ENCODE data around the gene OPRM1.
"Not testable (repeated sequence)": the region's sequence is repeated elsewhere in the genome, so short reads cannot be mapped to it uniquely, and the experiment has no call there.

The OPRM1 gene

DNA sequence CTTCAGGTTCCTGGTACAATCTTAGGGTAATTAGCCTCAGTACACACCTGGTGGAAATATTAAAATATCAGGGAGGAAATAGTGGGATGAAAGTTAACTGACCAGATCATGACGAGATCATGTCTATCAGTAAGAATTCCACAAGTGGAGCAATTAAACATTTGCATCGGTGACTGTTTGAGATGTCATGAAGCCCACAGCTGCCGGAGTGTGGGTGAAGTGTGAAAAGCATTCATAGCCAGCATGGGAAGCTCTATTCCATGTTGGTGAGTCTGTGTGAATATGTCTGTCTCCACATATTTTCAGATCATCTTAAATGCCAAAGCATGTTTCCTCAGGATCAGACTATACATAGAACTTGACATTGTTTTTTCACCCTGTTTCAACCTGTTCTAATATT is 174.7 kb downstream of the OPRM1 start:
- no peak for DNase-seq

DNA sequence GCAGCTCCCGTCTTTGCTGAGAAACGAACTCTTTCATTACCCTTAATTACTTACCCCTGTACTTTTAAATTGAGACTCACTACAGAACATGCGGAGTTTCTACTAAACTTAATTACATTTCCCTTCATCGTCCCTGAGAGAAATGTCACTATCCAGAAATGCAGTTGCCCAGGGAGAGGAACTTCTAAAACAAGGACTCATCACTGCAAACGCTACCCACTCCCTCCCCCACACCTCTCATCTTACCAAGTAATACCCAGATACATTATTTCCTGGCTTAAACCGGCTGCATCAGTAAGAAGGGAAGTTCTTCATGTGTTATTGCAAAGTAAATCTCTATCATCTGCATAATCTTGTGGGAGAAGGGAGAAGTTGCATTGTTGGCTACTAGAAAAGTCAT is 179.3 kb downstream of the OPRM1 start:
- no peak for DNase-seq

DNA sequence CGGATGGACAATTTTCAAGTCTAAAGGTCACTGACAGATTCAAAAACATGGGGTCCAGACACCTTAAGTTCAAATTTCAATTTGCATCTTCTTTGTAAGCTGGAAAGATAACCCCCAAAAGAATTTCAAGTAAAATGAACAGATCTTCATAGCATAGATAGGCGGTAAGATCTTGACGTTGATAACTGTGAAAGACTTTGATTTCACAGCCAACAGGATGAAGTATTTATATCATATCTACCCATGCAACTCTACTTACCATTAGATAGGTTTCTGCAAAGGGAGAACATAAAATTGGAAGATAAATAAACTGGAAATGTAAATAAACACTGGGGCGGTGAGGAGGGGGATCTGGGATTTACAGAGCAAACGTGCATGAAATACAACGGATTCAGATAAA is 179.7 kb downstream of the OPRM1 start:
- no peak for DNase-seq

DNA sequence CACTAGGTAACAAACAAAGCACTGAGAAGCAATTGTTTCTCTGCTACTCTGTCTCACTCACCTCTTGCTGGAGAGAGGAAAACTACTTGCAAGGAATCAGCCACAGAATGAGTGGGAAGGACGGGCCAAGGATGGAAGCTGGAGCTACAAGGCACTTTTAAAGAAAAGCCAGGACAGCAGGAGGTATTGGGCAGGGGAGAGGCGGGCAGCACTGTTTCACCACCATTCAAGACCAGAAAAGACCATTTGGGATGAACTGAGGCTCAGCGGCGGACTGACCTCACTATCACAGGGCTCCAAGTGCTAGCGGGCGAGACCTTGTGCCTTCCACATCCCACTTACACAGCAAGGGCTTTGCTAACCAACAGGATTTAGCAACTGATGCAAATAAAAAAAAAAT is 180.2 kb downstream of the OPRM1 start:
- DNase-seq: no peak

DNA sequence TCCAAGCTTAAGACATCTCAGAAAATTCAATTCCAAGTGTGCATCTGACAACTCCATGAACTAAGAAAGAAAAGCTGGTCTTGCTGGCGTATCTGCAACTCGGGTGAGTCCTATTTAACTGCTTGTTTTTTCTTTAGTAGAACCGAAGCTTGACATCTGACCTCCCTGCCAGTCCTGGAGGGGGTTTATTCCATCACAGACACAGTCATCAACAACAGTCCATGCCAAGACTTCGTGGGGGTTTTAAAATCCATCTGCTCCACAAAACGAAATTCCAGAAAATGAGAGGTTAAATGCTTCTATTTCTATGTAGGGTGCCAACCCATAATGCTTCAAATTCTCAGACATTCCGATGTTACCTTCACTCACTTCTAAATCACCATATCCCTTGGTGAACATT is 183.7 kb downstream of the OPRM1 start:
- no peak for DNase-seq

DNA sequence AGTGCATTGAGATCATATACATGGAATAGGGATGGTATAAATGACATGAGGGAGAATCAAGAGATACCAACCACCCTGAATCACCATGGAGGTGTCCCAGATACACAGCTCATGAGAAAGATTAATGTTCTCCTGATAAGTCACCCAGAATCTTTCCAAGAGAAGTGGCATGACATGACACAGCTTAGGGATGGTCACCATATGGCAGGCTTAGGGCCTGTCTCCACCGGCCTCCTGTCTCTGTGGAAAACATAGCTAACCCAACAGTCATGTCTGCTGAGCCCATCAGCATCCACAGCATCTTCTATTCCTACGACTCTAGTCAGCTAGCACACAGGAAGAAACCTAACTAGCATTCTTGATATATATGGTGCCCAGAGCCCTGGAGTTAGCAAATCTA is 184.3 kb downstream of the OPRM1 start:
- no peak for DNase-seq

DNA sequence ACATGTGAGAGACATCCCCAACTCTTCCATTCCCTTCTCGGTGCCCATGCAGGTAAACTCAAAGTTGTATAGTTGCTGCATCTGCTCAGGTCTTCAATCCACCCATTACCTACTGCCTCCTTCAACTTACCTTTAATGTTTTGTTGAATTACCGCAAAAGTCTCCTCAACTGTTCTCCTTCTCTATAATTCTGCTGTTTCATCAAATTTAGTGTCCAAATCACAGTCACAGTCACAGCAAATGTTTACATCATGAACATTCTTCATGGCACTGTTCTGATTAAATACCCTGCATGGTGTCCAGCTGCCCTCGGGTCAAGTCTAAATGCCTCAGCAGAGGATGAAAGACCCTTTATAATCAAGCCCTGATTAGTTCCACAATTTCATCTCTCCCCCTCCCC is 187.4 kb downstream of the OPRM1 start:
- DNase-seq: no peak

DNA sequence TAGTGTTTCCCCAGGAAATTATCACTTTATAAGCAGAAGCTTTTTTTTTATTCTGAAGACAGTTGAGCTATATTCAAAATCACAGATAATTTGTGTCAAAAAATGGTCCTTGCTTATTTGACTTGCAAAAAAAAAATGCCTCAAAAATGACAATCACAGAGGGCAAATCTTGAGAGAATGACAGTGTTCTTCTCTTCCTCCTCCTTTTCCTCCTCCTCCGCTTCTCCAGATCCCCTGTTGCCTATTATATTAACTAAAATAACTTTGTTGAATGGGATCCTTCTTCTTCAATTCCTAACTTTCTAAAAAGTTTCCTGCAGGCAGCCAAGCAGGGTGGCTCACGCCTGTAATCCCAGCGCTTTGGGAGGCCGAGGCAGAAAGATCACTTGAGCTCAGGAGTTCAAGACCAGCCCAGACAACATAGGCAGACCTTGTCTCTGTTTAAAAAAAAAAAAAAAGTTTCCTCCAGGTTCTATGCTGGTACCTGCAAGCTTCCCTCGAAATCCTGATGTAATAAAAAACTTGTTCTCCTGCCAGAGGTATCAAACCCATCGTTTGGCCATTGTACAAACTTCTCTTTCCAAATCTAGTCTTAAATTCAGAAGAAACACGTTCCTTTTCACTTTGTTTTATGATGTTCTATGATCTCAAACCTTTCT is 189.0 kb downstream of the OPRM1 start:
- DNase-seq: no peak

DNA sequence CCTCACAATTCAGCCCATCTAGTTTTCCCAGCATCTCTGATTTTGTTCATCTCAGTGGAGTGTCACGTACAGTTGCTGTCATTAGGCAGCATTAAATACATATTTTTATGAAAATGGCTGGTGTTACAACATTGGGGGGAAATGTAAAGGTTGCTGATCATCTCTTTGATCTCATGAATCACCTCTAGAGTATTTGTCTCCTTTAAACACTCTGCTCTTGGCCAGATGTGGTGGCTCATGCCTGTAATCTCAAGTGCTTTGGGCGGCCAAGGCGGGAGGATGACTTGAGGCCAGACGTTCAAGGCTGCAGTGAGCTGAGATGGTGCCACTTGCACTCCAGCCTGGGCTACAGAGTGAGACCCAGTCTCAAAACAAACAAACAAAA is 189.5 kb downstream of the OPRM1 start:
- DNase-seq: no peak

DNA sequence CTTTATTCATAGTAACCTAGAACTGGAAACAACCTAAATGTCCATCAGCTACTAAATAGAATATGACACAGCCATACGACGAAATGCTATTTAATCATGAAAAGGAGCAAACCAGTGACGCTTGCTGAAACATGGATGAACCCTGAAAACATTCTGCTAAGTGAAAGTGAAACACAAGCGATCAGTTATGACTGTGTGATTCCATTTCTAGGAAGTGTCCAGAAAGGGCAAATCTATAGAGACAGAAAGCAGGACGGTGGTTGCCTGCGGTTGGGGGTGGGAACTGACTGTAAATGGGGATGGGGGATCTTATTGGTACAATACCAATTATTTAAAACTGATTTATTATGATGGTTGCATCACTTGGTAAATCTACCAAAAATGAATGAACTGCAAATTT is 190.7 kb downstream of the OPRM1 start:
- DNase-seq: no peak

DNA sequence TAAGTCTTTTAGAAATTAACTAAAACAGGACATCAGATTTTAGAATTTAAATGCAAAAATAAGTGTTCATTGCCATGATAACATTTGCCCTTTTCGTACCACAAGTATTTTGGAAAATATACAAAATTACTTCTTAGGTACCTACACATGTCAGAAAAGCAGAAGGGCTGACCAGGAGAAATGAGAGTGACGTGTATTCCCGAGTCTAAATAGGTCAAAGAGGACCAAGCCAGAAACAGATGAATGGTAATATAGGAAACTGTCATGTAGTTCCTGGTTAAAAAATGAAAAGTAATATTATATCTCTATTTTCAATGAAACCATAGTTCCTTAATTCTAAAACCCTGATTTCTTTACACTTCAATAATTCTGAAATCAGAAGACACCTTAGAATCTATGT is 191.4 kb downstream of the OPRM1 start:
- DNase-seq: no peak

DNA sequence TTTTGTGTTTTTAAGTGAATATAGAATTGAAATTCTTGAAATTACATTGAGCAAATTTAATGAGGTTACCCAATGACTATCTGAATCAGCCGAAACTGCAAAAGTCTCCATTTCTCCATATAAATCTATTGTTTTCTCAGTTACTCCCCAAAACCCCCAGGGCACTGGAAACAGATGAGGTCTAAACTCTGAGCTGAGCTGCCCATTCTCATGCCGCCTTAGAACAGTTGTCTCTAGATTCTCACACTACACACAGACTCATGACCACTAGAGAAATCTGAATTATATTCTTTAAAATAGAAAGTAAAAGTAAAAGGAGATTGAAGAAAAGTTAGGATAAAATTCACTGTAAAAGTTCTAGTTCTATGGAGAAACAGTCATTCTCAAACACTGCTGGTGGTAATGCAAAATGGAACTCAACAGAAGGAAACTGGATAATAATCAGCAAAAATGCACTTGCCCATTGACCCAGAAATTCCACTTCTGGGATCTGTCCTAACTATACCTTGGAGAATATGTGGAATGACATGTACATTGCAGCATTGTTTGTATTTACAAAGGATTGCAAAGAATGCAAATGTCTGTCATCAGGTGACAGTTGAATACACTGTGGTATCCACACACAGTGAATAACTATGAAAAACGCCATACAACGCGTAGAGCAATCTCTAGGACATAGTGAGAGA is 192.0 kb downstream of the OPRM1 start:
- no peak for DNase-seq

DNA sequence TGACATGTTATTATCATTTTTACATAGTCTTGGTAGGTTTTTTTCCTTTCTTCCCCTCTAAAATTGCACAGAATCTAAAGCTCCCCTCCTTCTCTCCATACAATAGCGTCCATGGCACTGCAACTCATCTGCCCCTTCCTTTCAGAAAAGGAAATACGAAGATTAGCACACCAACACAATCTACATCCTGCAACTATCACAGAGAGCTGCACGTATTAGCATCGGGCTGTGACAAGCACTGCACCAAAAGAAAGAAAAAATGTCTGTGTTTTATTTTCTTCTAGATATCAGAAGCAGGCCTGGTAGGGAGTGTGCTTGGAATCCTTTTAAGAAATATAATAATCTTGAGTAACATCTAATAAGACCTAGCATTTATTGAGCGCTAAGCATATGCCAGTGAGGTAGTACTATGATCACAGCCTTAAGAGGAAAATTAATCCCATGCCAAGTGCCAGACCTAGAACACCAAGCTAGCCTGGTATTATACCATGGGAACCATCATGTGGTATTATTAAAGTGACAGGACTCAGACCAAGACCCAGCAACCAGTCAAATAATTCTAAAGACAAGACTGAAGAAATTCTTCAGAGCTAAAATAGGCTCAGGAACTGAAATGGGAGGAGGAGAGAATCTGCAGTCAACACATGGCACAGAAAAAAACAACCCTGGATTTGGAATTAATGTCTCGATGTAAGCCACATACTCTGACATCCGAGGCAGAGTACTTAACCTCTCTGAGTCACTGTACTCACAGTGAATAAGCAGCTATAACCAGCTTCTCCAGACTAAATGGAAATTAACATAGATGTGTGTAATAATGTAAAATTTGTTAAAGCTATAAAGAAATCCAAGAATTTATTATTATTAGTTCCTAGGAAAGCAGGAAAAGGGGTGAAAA is 193.2 kb downstream of the OPRM1 start:
- no peak for DNase-seq

DNA sequence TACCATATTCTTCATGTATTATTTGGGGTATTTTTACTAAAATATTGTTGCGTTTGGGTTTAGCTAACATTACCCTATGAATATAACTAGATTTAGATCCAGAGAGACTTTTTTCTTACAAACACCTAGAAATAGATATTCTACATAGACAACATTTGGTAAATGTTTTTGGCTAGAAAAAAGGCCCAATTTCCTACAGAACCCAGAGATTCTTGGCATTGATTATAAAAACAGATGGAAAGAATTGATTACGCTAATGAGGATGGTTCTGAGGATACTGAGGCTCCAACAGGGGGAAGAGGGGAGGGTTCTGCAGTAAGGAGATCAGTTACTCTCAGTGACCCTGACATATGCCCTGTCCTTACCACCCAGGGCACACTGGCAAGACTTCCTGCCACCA is 194.3 kb downstream of the OPRM1 start:
- DNase-seq: no peak

DNA sequence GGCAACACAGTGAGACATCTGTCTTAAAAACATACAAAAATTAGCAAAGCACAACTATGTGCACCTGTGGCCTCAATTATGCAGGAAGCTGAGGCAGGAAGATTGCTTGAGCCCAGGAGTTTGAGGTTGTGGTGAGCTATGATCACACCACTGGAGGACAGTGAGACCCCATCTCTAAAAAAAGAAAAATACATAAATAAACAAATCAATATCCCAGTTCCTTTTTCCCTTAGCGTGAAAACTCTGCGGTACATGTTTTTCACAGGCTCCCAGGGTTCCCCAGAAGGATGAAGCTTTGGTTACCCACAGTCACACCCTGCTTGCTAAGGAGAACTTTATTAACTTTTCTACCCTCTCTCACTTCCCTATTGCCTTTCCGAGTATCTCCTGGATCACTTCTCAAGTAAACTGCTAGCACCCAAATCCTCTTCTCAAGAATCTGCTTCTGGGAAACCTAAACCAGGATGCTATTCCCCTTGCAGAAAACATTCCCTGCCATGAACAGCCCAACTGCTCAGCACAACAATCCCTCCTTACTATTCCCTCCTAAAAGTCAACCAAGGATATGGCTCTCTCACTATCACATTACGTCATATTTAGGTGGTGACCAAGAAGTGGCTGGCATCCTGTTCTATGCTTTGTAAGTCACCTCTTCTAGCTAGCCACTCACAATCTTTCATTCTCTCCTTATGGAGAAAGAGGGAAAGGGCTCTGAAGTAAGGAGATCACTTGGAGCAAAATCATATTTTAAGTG is 195.2 kb downstream of the OPRM1 start:
- no peak for DNase-seq

DNA sequence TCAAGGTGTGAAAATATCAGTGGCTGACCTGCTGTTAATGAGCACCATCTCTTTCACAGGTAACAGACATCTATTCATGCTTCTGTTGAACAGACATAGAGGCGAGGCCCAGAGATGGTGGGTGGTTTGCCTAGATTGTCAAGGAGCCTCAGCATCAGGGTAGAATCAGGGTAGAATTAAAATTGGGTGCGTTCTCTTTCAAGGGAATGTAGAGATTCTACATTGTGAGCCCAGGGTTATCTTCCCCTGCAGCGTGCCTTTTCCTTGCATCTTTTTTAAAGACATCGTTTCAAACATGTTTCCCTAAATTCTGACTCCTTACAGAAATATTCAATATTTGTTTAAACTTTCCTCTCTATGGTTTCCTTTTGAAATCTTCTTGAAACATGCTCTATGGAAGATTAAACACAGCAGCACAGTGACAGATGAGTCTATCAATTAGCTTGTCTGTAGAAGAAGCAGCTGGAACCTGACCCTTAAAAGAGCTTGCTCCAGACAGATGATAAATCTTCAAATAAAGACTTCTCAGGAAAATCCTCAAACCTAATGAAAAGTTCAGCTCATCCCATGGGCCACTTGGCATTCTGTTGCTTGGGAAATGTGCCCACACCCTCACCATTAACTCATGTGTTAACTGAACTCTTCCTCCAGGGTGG is 197.7 kb downstream of the OPRM1 start:
- no peak for DNase-seq

DNA sequence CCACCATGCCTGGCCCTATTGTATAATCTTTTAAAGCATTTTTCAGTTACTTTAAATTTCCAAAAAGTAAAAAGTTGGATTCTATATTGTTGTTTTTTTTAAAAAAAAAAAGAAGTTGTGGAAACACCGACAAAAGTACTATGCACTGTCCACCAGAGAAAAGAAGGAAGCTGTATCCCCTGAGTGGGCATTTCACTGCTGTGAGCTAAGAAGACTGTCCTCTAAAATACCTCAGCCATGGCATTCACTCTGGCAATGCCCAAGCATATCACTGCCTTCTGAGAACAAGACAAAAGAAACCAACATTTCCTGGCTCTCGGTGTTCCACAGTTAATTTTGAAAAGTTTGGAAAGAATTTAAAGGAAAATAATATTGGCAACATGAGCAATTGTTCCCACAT is 199.8 kb downstream of the OPRM1 start:
- no peak for DNase-seq

DNA sequence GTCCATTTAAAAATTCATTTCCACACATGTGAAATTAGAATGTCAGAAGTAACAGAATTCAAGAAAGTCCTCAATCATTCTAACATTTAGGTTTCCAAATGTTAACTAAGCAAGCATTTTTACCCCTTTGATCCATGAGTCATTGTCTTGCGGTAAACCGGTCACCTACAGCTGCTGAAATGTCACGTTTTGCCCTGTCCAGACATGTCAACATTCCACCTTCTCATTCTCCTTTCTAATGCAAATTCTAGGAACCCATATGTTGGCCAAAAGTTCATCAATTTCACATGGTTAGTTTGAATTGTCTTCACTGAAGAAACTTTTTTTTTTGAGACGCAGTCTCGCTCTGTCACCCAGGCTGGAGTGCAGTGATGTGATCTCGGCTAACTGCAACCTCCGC is 200.4 kb downstream of the OPRM1 start:
- no peak for DNase-seq

DNA sequence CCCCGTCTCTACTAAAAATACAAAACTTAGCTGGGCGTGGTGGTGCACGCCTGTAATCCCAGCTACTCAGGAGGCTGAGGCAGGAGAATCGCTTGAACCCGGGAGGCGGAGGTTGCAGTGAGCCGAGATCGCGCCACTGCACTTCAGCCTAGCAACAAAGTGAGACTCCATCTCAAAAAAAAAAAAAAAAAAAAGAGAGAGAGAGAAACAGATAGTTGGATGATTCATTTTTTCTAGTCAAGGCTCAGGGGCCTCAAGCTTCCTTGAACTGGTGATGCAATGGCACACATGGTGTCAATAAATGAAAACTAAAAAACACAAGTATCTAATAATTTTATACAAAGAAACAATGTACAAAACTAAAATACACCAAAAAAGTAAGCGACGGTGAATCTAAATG is 202.0 kb downstream of the OPRM1 start:
- DNase-seq: not testable (repeated sequence)

DNA sequence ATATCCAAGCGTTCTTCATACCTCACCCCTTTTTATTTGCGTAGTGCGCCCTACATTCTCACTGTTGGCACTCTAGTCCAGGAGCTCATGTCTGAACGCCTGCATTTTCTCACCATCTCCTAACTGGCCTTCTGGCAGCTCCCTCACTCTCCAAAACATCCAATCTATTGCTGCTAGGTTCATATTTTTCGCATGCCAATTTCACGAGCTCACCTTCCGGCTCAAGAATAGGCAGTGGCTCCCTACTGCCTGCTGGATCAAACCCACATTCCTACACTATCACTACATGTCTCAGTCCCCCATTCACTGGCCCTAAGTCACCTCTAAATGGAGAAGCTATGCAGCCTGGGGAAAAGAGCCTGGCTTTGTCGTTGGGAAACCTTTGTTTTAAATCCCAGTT is 202.5 kb downstream of the OPRM1 start:
- DNase-seq: no peak

DNA sequence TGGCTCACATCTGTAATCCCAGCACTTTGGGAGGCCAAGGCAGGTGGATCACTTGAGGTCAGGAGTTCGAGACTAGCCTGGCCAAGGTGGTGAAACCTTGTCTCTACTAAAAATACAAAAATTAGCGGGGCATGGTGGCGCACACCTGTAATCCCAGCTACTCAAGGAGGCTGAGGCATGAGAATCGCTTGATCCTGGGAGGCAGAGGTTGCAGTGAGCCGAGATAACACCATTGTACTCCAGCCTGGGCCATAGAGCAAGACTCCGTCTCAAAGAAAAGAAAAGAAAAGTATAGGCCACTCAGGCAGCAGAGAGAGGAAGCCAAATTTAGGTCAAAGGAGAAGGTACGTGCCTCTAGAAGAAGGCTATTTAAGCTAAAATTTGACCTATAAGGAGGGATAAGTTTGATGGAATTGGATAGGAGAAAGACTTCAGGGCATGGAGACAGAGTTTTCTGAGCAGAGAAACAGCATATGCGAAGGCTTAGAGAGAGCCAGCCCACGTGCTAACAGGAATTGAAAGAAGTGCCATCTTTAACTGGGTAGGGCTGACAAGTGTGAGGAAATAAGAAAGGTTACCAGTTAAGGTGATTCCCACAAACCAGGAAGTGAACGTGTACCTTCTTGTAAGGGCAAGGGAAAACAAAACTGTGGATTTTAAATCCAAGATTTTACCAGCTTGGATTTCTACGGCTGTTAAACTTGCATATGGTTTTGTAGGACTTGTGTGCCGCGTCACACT is 203.7 kb downstream of the OPRM1 start:
- no peak for DNase-seq
